HG02885 (cell line): ENCODE data around the gene CERS3.

Experiments used
- ATAC-seq: cut with Tn5 transposase; IDR thresholded peaks from one replicate; pipeline ENCODE4 v1.9.1; 2021; ENCODE audit warnings: mild to moderate bottlenecking; ENCODE audit not compliant: unreplicated experiment, poor library complexity

CERS3 gene

GRCh38 chr15:100531204-100531603 lies 2.5 kb upstream of the CERS3 start:
- ATAC-seq: no peak

- ATAC-seq: no peak
Measured at GRCh38 chr15:100529556-100529955, 806 bp upstream of the CERS3 start.

GRCh38 chr15:100526027-100526481 lies 2.7 kb downstream of the CERS3 start:
- ATAC-seq: no peak

GRCh38 chr15:100525436-100525835 lies 3.3 kb downstream of the CERS3 start:
- no peak for ATAC-seq

- no peak for ATAC-seq
Measured at GRCh38 chr15:100524326-100524725, 4.4 kb downstream of the CERS3 start.

- no peak for ATAC-seq
Measured at GRCh38 chr15:100521907-100522306, 6.8 kb downstream of the CERS3 start.

GRCh38 chr15:100520132-100520921 lies 8.4 kb downstream of the CERS3 start:
- no peak for ATAC-seq

GRCh38 chr15:100517846-100518245 lies 10.9 kb downstream of the CERS3 start:
- ATAC-seq: no peak

- ATAC-seq: no peak
Measured at GRCh38 chr15:100516643-100517512, 11.9 kb downstream of the CERS3 start.

- ATAC-seq: no peak
Measured at GRCh38 chr15:100515758-100516157, 13.0 kb downstream of the CERS3 start.

- no peak for ATAC-seq
Measured at GRCh38 chr15:100508641-100509300, 20.0 kb downstream of the CERS3 start.

GRCh38 chr15:100502651-100503050 lies 26.1 kb downstream of the CERS3 start:
- no peak for ATAC-seq

- ATAC-seq: no peak
Measured at GRCh38 chr15:100501117-100501516, 27.6 kb downstream of the CERS3 start.

- no peak for ATAC-seq
Measured at GRCh38 chr15:100500226-100500990, 28.3 kb downstream of the CERS3 start.

GRCh38 chr15:100495861-100496260 lies 32.9 kb downstream of the CERS3 start:
- ATAC-seq: no peak

- no peak for ATAC-seq
Measured at GRCh38 chr15:100493213-100493612, 35.5 kb downstream of the CERS3 start.

- ATAC-seq: no peak
Measured at GRCh38 chr15:100484443-100484842, 44.3 kb downstream of the CERS3 start.

GRCh38 chr15:100483370-100483769 lies 45.4 kb downstream of the CERS3 start:
- no peak for ATAC-seq

- ATAC-seq: no peak
Measured at GRCh38 chr15:100476805-100477204, 51.9 kb downstream of the CERS3 start.

GRCh38 chr15:100472736-100473135 lies 56.0 kb downstream of the CERS3 start:
- no peak for ATAC-seq
